ENCODE measurements around the gene PROSER3. TPM values are rescaled to one million over a fixed set of nuclear protein-coding genes. Genes with fewer than 3 reads are reported as not detected.
A peak's percentile ranks its signal among the peaks of the same experiment; 100 is the strongest.

Gene PROSER3
- total and polyA plus RNA-seq, 7 donors: 4.2 to 16.2 (median 8.7) TPM

GRCh38 chr19:35760711-35761349, 2.9 kb downstream of the PROSER3 start:
- H3K36me3 ChIP-seq (ENCODE audit: insufficient read depth in 1 of 2, low read depth in 1 of 2): peaks cover 3 to 36% of the 10 kb centered on the region in 2 donors
- H3K4me3 ChIP-seq: no peak overlapping the region
- DNase-seq (no peak), ATAC-seq (no peak)
- peaks cover 14% of the 10 kb centered on the region for H3K4me1 ChIP-seq
- H3K27me3 ChIP-seq (ENCODE audit: insufficient read depth in 3 of 3, low read length in 2 of 3): no peaks in the 10 kb centered on the region
- WGBS, 3 donors: 94 to 96% (median 94%) methylated on average over 4 of the region's 4 CpGs
- no peak overlapping the region for H3K27ac ChIP-seq
- TF ChIP-seq CTCF (IDR thresholded peaks at IDR 0.05): no peak
- no peaks in the 10 kb centered on the region for H3K9me3 ChIP-seq
- intact Hi-C loops (cut with DNase I): no loop called here

- DNase-seq: no peak
- H3K4me1 ChIP-seq: no peaks in the 10 kb centered on the region
- H3K9me3 ChIP-seq: no peaks in the 10 kb centered on the region
- H3K27ac ChIP-seq: no peak overlapping the region
- intact Hi-C loops (cut with DNase I): no loop called here
- H3K4me3 ChIP-seq: no peak overlapping the region
- H3K27me3 ChIP-seq (ENCODE audit: insufficient read depth in 3 of 3, low read length in 2 of 3): no peaks in the 10 kb centered on the region
- no peak for TF ChIP-seq CTCF (IDR thresholded peaks at IDR 0.05)
- 92 to 94% (median 94%) methylated on average over 17 of the region's 17 CpGs for WGBS, 3 donors
- ATAC-seq: no peak
- H3K36me3 ChIP-seq (ENCODE audit: insufficient read depth in 1 of 2, low read depth in 1 of 2): peaks cover 3 to 39% of the 10 kb centered on the region in 2 donors
Observed at GRCh38 chr19:35764432-35765315, 6.7 kb downstream of the PROSER3 start.

- Histone ChIP-seq H3K4me3 (no peak overlapping the region), H3K27ac (no peak overlapping the region), H3K36me3 (ENCODE audit: insufficient read depth in 1 of 2, low read depth in 1 of 2) (peaks cover 3 to 35% of the 10 kb centered on the region in 2 donors), H3K4me1 (no peaks in the 10 kb centered on the region), H3K27me3 (ENCODE audit: insufficient read depth in 3 of 3, low read length in 2 of 3) (no peaks in the 10 kb centered on the region), H3K9me3 (no peaks in the 10 kb centered on the region)
- DNase-seq: peak in 1 of 2 donors; percentile 11
- ATAC-seq: peak in 1 of 4 donors; percentile 14
- TF ChIP-seq CTCF (IDR thresholded peaks at IDR 0.05): no peak
- intact Hi-C loops (cut with DNase I): no loop called here
- WGBS, 3 donors: 85 to 88% (median 87%) methylated on average over 10 to 11 of the region's 11 CpGs
Observed at GRCh38 chr19:35766571-35767104, 8.7 kb downstream of the PROSER3 start.

- Histone ChIP-seq H3K9me3 (no peaks in the 10 kb centered on the region), H3K27ac (no peak overlapping the region), H3K4me3 (no peak overlapping the region), H3K36me3 (ENCODE audit: insufficient read depth in 1 of 2, low read depth in 1 of 2) (peaks cover 0 to 30% of the 10 kb centered on the region in 2 donors), H3K4me1 (no peaks in the 10 kb centered on the region), H3K27me3 (ENCODE audit: insufficient read depth in 3 of 3, low read length in 2 of 3) (no peaks in the 10 kb centered on the region)
- ATAC-seq: peak in 3 of 4 donors; percentile 13 to 25 (median 22)
- intact Hi-C loops (cut with DNase I): no loop called here
- peak in 1 of 2 donors; percentile 14 for DNase-seq
- WGBS, 3 donors: 69 to 71% (median 70%) methylated on average over 33 to 34 of the region's 34 CpGs
- TF ChIP-seq CTCF (IDR thresholded peaks at IDR 0.05): no peak
Observed at GRCh38 chr19:35767288-35768081, 9.5 kb downstream of the PROSER3 start.

Data from psoas muscle (tissue), 8 donors.